ENCODE data around the gene CD82.

The CD82 gene

GRCh38 chr11:44634401-44635281 is 69.2 kb downstream of the CD82 start:
- no peaks in the 10 kb centered on the region for H3K79me1 ChIP-seq (replicated peaks; ENCODE audit: low read length, poor library complexity, severe bottlenecking)
- no peaks in the 10 kb centered on the region for H3K9me3 ChIP-seq (ENCODE audit: control insufficient read depth, low read length)
- peak; percentile 51 for DNase-seq
- peak overlapping the region; percentile 43 for H3K9ac ChIP-seq (ENCODE audit: low read length)
- no peak overlapping the region for H2BK12ac ChIP-seq (ENCODE audit: low read length in 2 of 2)
- peaks cover 15% of the 10 kb centered on the region for H3K4me1 ChIP-seq (ENCODE audit: control insufficient read depth, insufficient read depth, low read depth, low read length)
- H3K27ac ChIP-seq (ENCODE audit: low read length, poor library complexity, severe bottlenecking), result no peak overlapping the region
- no peak overlapping the region for H2AFZ ChIP-seq (ENCODE audit: low read depth, low read length)
- no peak overlapping the region for H2BK5ac ChIP-seq (ENCODE audit: low read depth, low read length, poor library complexity, severe bottlenecking)
- no peak overlapping the region for H2AK5ac ChIP-seq (ENCODE audit: low read length, severe bottlenecking)
- no peak overlapping the region for H3K4me3 ChIP-seq (ENCODE audit: insufficient read depth in 1 of 2, low read depth in 1 of 2, low read length in 2 of 2)
- no peak overlapping the region for H4K8ac ChIP-seq (ENCODE audit: low read length)
- no peak overlapping the region for H2BK15ac ChIP-seq (ENCODE audit: low read depth, poor library complexity, severe bottlenecking)
- H3K18ac ChIP-seq (ENCODE audit: low read depth in 1 of 2, low read length in 2 of 2), result no peak overlapping the region
- no peak overlapping the region for H4K91ac ChIP-seq (ENCODE audit: low read length)
- H3K27me3 ChIP-seq (ENCODE audit: control insufficient read depth in 1 of 2, insufficient read depth in 1 of 2, low read length in 2 of 2), result peaks cover 11 to 22% of the 10 kb centered on the region in 2 experiments
- H2BK120ac ChIP-seq (ENCODE audit: low read depth, low read length), result no peak overlapping the region
- 62% methylated on average over 20 of the region's 24 CpGs for WGBS
- H3K4ac ChIP-seq (ENCODE audit: low read depth in 1 of 2, low read length in 2 of 2), result no peak overlapping the region
- no peak overlapping the region for H3K4me2 ChIP-seq (ENCODE audit: low read length, poor library complexity, severe bottlenecking)
- H3K23ac ChIP-seq (ENCODE audit: low read length in 2 of 2), result no peak overlapping the region
- H3K14ac ChIP-seq (ENCODE audit: low read length in 2 of 2), result no peak overlapping the region
- H3K36me3 ChIP-seq (ENCODE audit: control insufficient read depth in 1 of 2, insufficient read depth in 2 of 2, low read depth in 1 of 2, low read length in 2 of 2), result no peaks in the 10 kb centered on the region

GRCh38 chr11:44637487-44637886 is 72.0 kb downstream of the CD82 start:
- Histone ChIP-seq H2BK15ac (ENCODE audit: low read depth, poor library complexity, severe bottlenecking) (no peak overlapping the region), H3K36me3 (ENCODE audit: control insufficient read depth in 1 of 2, insufficient read depth in 2 of 2, low read depth in 1 of 2, low read length in 2 of 2) (no peaks in the 10 kb centered on the region), H4K8ac (ENCODE audit: low read length) (no peak overlapping the region), H3K4me1 (ENCODE audit: control insufficient read depth, insufficient read depth, low read depth, low read length) (peaks cover 15% of the 10 kb centered on the region), H3K4me3 (ENCODE audit: insufficient read depth in 1 of 2, low read depth in 1 of 2, low read length in 2 of 2) (no peak overlapping the region), H3K9ac (ENCODE audit: low read length) (no peak overlapping the region), H3K27ac (ENCODE audit: low read length, poor library complexity, severe bottlenecking) (no peak overlapping the region), H3K27me3 (ENCODE audit: control insufficient read depth in 1 of 2, insufficient read depth in 1 of 2, low read length in 2 of 2) (peaks cover 3 to 9% of the 10 kb centered on the region in 2 experiments), H3K9me3 (ENCODE audit: control insufficient read depth, low read length) (peaks cover 12% of the 10 kb centered on the region), H3K4ac (ENCODE audit: low read depth in 1 of 2, low read length in 2 of 2) (no peak overlapping the region), H3K23ac (ENCODE audit: low read length in 2 of 2) (no peak overlapping the region), H3K18ac (ENCODE audit: low read depth in 1 of 2, low read length in 2 of 2) (no peak overlapping the region), H3K79me1 (replicated peaks; ENCODE audit: low read length, poor library complexity, severe bottlenecking) (no peaks in the 10 kb centered on the region), H2AFZ (ENCODE audit: low read depth, low read length) (no peak overlapping the region), H3K4me2 (ENCODE audit: low read length, poor library complexity, severe bottlenecking) (no peak overlapping the region), H2BK5ac (ENCODE audit: low read depth, low read length, poor library complexity, severe bottlenecking) (no peak overlapping the region), H2BK12ac (ENCODE audit: low read length in 2 of 2) (no peak overlapping the region), H2BK120ac (ENCODE audit: low read depth, low read length) (no peak overlapping the region), H4K91ac (ENCODE audit: low read length) (no peak overlapping the region), H3K14ac (ENCODE audit: low read length in 2 of 2) (no peak overlapping the region), H2AK5ac (ENCODE audit: low read length, severe bottlenecking) (no peak overlapping the region)
- 77% methylated on average over 1 of the region's 2 CpGs for WGBS
- no peak for DNase-seq

GRCh38 chr11:44638032-44638431 is 72.6 kb downstream of the CD82 start:
- H3K4me3 ChIP-seq (ENCODE audit: insufficient read depth in 1 of 2, low read depth in 1 of 2, low read length in 2 of 2), result no peak overlapping the region
- H2BK15ac ChIP-seq (ENCODE audit: low read depth, poor library complexity, severe bottlenecking), result no peak overlapping the region
- peaks cover 12% of the 10 kb centered on the region for H3K4me1 ChIP-seq (ENCODE audit: control insufficient read depth, insufficient read depth, low read depth, low read length)
- no peak overlapping the region for H3K14ac ChIP-seq (ENCODE audit: low read length in 2 of 2)
- WGBS, result 84% methylated on average over 5 of the region's 7 CpGs
- H3K79me1 ChIP-seq (replicated peaks; ENCODE audit: low read length, poor library complexity, severe bottlenecking), result no peaks in the 10 kb centered on the region
- H3K36me3 ChIP-seq (ENCODE audit: control insufficient read depth in 1 of 2, insufficient read depth in 2 of 2, low read depth in 1 of 2, low read length in 2 of 2), result no peaks in the 10 kb centered on the region
- H4K91ac ChIP-seq (ENCODE audit: low read length), result no peak overlapping the region
- no peak overlapping the region for H3K9ac ChIP-seq (ENCODE audit: low read length)
- DNase-seq, result no peak
- H3K23ac ChIP-seq (ENCODE audit: low read length in 2 of 2), result no peak overlapping the region
- no peak overlapping the region for H3K4me2 ChIP-seq (ENCODE audit: low read length, poor library complexity, severe bottlenecking)
- no peak overlapping the region for H2BK12ac ChIP-seq (ENCODE audit: low read length in 2 of 2)
- no peak overlapping the region for H2BK120ac ChIP-seq (ENCODE audit: low read depth, low read length)
- peaks cover 0 to 9% of the 10 kb centered on the region in 2 experiments for H3K27me3 ChIP-seq (ENCODE audit: control insufficient read depth in 1 of 2, insufficient read depth in 1 of 2, low read length in 2 of 2)
- H4K8ac ChIP-seq (ENCODE audit: low read length), result no peak overlapping the region
- H2AFZ ChIP-seq (ENCODE audit: low read depth, low read length), result no peak overlapping the region
- H2BK5ac ChIP-seq (ENCODE audit: low read depth, low read length, poor library complexity, severe bottlenecking), result no peak overlapping the region
- H3K18ac ChIP-seq (ENCODE audit: low read depth in 1 of 2, low read length in 2 of 2), result no peak overlapping the region
- H2AK5ac ChIP-seq (ENCODE audit: low read length, severe bottlenecking), result no peak overlapping the region
- peaks cover 16% of the 10 kb centered on the region for H3K9me3 ChIP-seq (ENCODE audit: control insufficient read depth, low read length)
- no peak overlapping the region for H3K4ac ChIP-seq (ENCODE audit: low read depth in 1 of 2, low read length in 2 of 2)
- H3K27ac ChIP-seq (ENCODE audit: low read length, poor library complexity, severe bottlenecking), result no peak overlapping the region

- H4K8ac ChIP-seq (ENCODE audit: low read length), result no peak overlapping the region
- no peak overlapping the region for H3K23ac ChIP-seq (ENCODE audit: low read length in 2 of 2)
- no peak overlapping the region for H3K18ac ChIP-seq (ENCODE audit: low read depth in 1 of 2, low read length in 2 of 2)
- no peak overlapping the region for H3K27ac ChIP-seq (ENCODE audit: low read length, poor library complexity, severe bottlenecking)
- no peak for DNase-seq
- no peak overlapping the region for H2BK120ac ChIP-seq (ENCODE audit: low read depth, low read length)
- no peaks in the 10 kb centered on the region for H3K36me3 ChIP-seq (ENCODE audit: control insufficient read depth in 1 of 2, insufficient read depth in 2 of 2, low read depth in 1 of 2, low read length in 2 of 2)
- H2BK15ac ChIP-seq (ENCODE audit: low read depth, poor library complexity, severe bottlenecking), result no peak overlapping the region
- peaks cover 1 to 13% of the 10 kb centered on the region in 2 experiments for H3K27me3 ChIP-seq (ENCODE audit: control insufficient read depth in 1 of 2, insufficient read depth in 1 of 2, low read length in 2 of 2)
- no peak overlapping the region for H2BK12ac ChIP-seq (ENCODE audit: low read length in 2 of 2)
- H3K14ac ChIP-seq (ENCODE audit: low read length in 2 of 2), result no peak overlapping the region
- no peak overlapping the region for H3K4me2 ChIP-seq (ENCODE audit: low read length, poor library complexity, severe bottlenecking)
- H3K9me3 ChIP-seq (ENCODE audit: control insufficient read depth, low read length), result peaks cover 46% of the 10 kb centered on the region
- no peak overlapping the region for H3K4ac ChIP-seq (ENCODE audit: low read depth in 1 of 2, low read length in 2 of 2)
- no peak overlapping the region for H2AFZ ChIP-seq (ENCODE audit: low read depth, low read length)
- H3K9ac ChIP-seq (ENCODE audit: low read length), result no peak overlapping the region
- WGBS, result no CpG with 5 or more reads among the region's 1 CpG
- H3K79me1 ChIP-seq (replicated peaks; ENCODE audit: low read length, poor library complexity, severe bottlenecking), result no peaks in the 10 kb centered on the region
- no peak overlapping the region for H3K4me3 ChIP-seq (ENCODE audit: insufficient read depth in 1 of 2, low read depth in 1 of 2, low read length in 2 of 2)
- H3K4me1 ChIP-seq (ENCODE audit: control insufficient read depth, insufficient read depth, low read depth, low read length), result no peaks in the 10 kb centered on the region
- no peak overlapping the region for H4K91ac ChIP-seq (ENCODE audit: low read length)
- no peak overlapping the region for H2BK5ac ChIP-seq (ENCODE audit: low read depth, low read length, poor library complexity, severe bottlenecking)
- H2AK5ac ChIP-seq (ENCODE audit: low read length, severe bottlenecking), result no peak overlapping the region
Measured at GRCh38 chr11:44643217-44643616, 77.8 kb downstream of the CD82 start.
